Metanephros (tissue), 2 donors: Measurements from ENCODE around the gene PARP9. TPM values are rescaled to one million over a fixed set of nuclear protein-coding genes. Genes with fewer than 3 reads are reported as not detected.

Experiments used
- small RNA-seq: library from RNA; depleted of rRNA; stranded (forward); fragments of <200 nt; gene quantifications from one replicate; pipeline ENCODE3, GENCODE V24; 2014; ENCODE audit warnings: low replicate concordance
- total RNA-seq: library from RNA; depleted of rRNA; stranded (reverse); fragments of >200 nt; gene quantifications from one replicate; pipeline ENCODE4 v1.2.3, GENCODE V29; 2014

Gene PARP9
- total RNA-seq = 15.5 TPM

DNA sequence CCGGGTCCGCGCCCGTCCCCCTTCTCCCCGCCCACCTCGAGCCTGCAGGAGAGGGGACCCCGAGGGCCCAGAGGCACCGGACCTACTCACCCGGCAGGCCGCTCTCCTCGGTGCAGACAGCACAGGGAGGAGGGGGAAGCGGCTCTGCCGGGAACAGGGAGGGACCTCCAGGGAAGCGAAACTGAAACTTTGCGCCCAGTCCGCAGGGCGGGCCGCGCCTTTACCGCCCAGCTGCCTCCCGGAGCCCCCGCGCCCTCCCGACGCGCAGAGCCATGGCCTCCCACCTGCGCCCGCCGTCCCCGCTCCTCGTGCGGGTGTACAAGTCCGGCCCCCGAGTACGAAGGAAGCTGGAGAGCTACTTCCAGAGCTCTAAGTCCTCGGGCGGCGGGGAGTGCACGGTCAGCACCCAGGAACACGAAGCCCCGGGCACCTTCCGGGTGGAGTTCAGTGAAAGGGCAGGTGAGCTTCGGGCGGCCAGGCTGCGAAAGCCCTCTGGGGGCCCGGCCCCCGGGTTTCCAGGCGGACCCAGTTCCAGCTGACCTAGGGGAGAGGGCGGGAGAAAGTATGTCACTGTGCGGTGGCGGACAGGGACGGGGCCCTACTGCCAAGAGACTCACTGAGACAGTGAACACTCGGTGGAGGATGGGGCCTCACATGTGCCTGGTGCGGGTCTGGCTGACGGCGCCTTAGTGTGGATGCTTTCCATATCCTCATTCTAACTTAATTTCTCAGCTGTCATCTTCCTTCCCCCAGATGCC lies at the start of gene PARP9, which contains the start of gene DTX3L:
TSS of gene PARP9 (minus strand) at position 146 of the 758 bp plus-strand sequence. CDS start 4,680 bp downstream, outside the sequence.
TSS of gene DTX3L (plus strand) at position 184 of the 758 bp plus-strand sequence. CDS start at position 273, 89 bp downstream.

DNA sequence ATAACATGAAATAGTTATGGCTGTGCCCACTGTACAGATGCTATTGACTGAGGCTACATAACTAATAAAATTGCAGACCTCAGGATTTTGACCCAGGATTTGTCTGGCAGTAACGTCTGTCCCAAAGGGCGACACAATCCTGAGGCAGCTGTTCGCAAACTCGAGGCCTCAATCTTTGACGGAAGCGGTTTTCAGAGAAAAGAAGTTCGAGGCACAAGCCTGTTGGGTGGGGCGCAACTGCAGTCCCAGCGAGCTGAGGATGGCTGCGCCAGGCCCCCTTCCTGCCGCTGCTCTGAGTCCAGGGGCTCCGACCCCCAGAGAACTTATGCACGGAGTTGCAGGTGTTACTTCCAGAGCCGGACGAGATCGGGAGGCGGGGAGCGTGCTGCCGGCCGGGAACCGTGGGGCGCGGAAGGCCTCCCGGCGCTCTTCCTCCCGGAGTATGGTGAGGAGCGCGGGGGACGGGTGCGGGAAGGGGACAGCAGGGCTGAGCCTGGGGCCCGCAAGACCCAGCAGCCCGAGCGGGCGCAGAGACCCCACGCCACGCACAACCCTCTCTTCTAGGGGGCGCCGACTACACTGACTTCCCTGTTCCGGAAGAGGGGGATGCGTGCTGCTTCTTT lies 13.4 kb upstream of the PARP9 start, which contains the start of gene PARP15:
TSS of gene PARP15 (plus strand) at position 242 of the 623 bp plus-strand sequence. CDS start at position 260, 18 bp downstream.

DNA sequence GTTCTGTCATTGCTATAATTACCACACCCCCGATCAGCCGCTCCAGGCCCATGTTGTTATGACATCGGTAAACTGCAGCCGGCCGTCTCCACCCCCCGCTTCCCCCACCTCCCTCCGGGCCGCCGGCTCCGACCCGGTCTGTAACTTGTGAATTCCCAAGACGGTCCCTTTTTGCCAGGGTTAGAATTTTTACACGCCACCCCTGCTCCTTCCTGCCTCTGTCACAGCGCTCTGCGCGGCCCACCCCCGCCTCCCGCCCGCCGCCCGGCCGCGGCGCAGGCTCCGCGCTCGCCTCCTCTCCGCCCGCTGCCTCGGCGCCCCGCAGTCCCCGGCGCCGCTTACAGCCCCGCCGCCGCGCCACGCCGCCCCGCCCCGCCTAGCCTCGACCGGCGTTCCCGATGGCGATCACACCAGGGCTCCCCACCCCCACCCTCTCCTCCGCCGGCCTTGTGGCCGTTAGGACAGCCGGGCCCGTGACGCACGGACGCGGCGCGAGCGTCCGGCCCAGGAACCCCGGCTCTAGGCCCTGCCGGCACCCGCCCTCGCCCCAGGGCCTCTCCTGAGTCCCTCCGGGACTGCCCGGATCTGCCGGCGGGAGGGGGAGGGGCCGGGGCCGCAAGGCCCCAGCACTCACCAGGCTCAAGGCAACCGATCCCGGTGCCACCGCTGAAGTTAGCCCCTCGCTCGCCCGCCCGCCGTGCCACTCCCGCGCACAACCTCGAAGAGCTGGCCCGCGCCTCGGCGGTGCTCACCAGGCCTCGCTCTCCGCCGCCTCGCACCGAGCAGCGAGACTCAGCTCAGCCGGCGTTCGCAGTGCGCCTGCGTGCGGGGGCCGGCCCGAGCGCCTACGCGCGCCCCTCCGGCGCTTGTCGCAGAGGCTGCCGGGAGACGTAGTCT lies 49.7 kb downstream of the PARP9 start, which contains the start of gene KPNA1:
TSS of gene KPNA1 (minus strand) at position 817 of the 897 bp plus-strand sequence. CDS start 18,374 bp downstream, outside the sequence.

Small RNA genes lying within 50 kb of the gene (small RNA-seq; reads per million reads assigned to genes)
- gene AC096861.1 = not detected

Other genes starting within 250 kb of the PARP9 start
- gene CSTA, start 239.1 kb downstream of the PARP9 start, total RNA-seq = 2.0 TPM
- 14.8 TPM for gene MIX23, start 181.1 kb downstream of the PARP9 start, total RNA-seq
- 34.0 TPM for gene FAM162A, start 180.1 kb downstream of the PARP9 start, total RNA-seq
- gene WDR5B, start 148.2 kb downstream of the PARP9 start, total RNA-seq = 5.5 TPM
- 26.9 TPM for gene KPNA1, start 49.4 kb downstream of the PARP9 start, total RNA-seq
- gene DTX3L, start within 50 bp of the PARP9 start, total RNA-seq = 16.2 TPM
- gene PARP15, start 13.3 kb upstream of the PARP9 start, total RNA-seq = 1.6 TPM
- 37.4 TPM for gene PARP14, start 116.5 kb upstream of the PARP9 start, total RNA-seq
- 8.5 TPM for gene HSPBAP1, start 229.5 kb upstream of the PARP9 start, total RNA-seq
- 17.2 TPM for gene SLC49A4, start 230.8 kb upstream of the PARP9 start, total RNA-seq